ENCODE measurements around the gene PCDH12.

PCDH12 gene

GRCh38 chr5:141958113-141958512 lies at the start of gene PCDH12:
TSS of gene PCDH12 (minus strand) at chr5:141958202. CDS start at chr5:141957851, 351 bp downstream.
- DNase-seq (ENCODE audit: low spot score): peak; percentile 87

GRCh38 chr5:142007237-142007544 lies 49.2 kb upstream of the PCDH12 start:
- no peak for DNase-seq (ENCODE audit: low spot score)

GRCh38 chr5:142006363-142007236 lies 48.6 kb upstream of the PCDH12 start:
- no peak for DNase-seq (ENCODE audit: low spot score)

- no peak for DNase-seq (ENCODE audit: low spot score)
Measured at GRCh38 chr5:142003266-142003800, 45.3 kb upstream of the PCDH12 start.

- no peak for DNase-seq (ENCODE audit: low spot score)
Measured at GRCh38 chr5:142000704-142001484, 42.9 kb upstream of the PCDH12 start.

- no peak for DNase-seq (ENCODE audit: low spot score)
Measured at GRCh38 chr5:142000173-142000572, 42.2 kb upstream of the PCDH12 start.

- no peak for DNase-seq (ENCODE audit: low spot score)
Measured at GRCh38 chr5:141997358-141997960, 39.5 kb upstream of the PCDH12 start.

GRCh38 chr5:141995656-141996055 lies 37.7 kb upstream of the PCDH12 start:
- no peak for DNase-seq (ENCODE audit: low spot score)

- no peak for DNase-seq (ENCODE audit: low spot score)
Measured at GRCh38 chr5:141994511-141995136, 36.6 kb upstream of the PCDH12 start.

- DNase-seq (ENCODE audit: low spot score): peak; percentile 59
Measured at GRCh38 chr5:141992349-141992963, 34.5 kb upstream of the PCDH12 start.

GRCh38 chr5:141989720-141990119 lies 31.7 kb upstream of the PCDH12 start:
- DNase-seq (ENCODE audit: low spot score): no peak

- DNase-seq (ENCODE audit: low spot score): no peak
Measured at GRCh38 chr5:141986072-141986471, 28.1 kb upstream of the PCDH12 start.

- DNase-seq (ENCODE audit: low spot score): no peak
Measured at GRCh38 chr5:141982626-141983025, 24.6 kb upstream of the PCDH12 start.

- DNase-seq (ENCODE audit: low spot score): no peak
Measured at GRCh38 chr5:141978389-141978788, 20.4 kb upstream of the PCDH12 start.

- DNase-seq (ENCODE audit: low spot score): no peak
Measured at GRCh38 chr5:141976176-141976575, 18.2 kb upstream of the PCDH12 start.

GRCh38 chr5:141973871-141974595 lies 16.0 kb upstream of the PCDH12 start:
- DNase-seq (ENCODE audit: low spot score): no peak

GRCh38 chr5:141969783-141970771 lies 12.1 kb upstream of the PCDH12 start:
- no peak for DNase-seq (ENCODE audit: low spot score)

GRCh38 chr5:141968914-141969608 lies 11.1 kb upstream of the PCDH12 start, which contains the start of gene RNF14:
TSS of gene RNF14 (plus strand) at chr5:141969105. CDS start at chr5:141973589, 4,484 bp downstream.
- peak; percentile 92 for DNase-seq (ENCODE audit: low spot score)

- DNase-seq (ENCODE audit: low spot score): no peak
Measured at GRCh38 chr5:141966963-141967333, 8.9 kb upstream of the PCDH12 start.

Measured in kidney capillary endothelial cell (primary cell).